HepG2 (cell line): Measurements from ENCODE around the gene DCUN1D4. TPM values are rescaled to one million over a fixed set of nuclear protein-coding genes. Genes with fewer than 3 reads are reported as not detected.

Source experiments
- AHR ChIP-seq: IDR thresholded peaks from 2 replicates; pipeline ENCODE4 v1.6.1; 2018; ENCODE audit warnings: missing genetic modification reagents, missing compliant biosample characterization
- CHD2 ChIP-seq: IDR thresholded peaks from 2 replicates; pipeline ENCODE4 v1.6.1; 2011; ENCODE audit warnings: low read depth, low read length, improper control_type of control experiment
- HDAC6 ChIP-seq: fragments of 200-600 bp; sonication (generic); IDR thresholded peaks from 2 replicates; pipeline ENCODE4 v1.7.0; 2017; ENCODE audit warnings: mild to moderate bottlenecking, antibody characterized with exemption, low read length, low read depth
- SALL1 ChIP-seq: sonication (generic); formaldehyde crosslinking; IDR thresholded peaks from 2 replicates; pipeline ENCODE4 v1.8.0; 2022; ENCODE audit warnings: mild to moderate bottlenecking, missing genetic modification reagents
- ZNF605 ChIP-seq: sonication (generic); formaldehyde crosslinking; IDR thresholded peaks from 2 replicates; pipeline ENCODE4 v1.8.0; 2022; ENCODE audit warnings: mild to moderate bottlenecking, missing genetic modification reagents
- polyA plus RNA-seq, 8 experiments: library from polyadenylated mRNA; depleted of rRNA in 3 of 8; stranded (reverse) in 7 of 8; unstranded in 1 of 8; fragments of >200 nt; fragmentation: Illumina TruSeq in 4 of 8; extraction: Trizol in 4 of 8; gene quantifications; 2 replicates each; pipeline versions ENCODE4 v1.2.1 to v1.2.3, GENCODE V29; 2011 to 2016; ENCODE audit warnings: low read depth in 4 of 8, missing spikeins in 1 of 8, mixed read lengths in 1 of 8; ENCODE audit not compliant: insufficient read depth in 1 of 8
- total RNA-seq, 5 experiments: library from RNA; depleted of rRNA; stranded (reverse); fragments of >200 nt; fragmentation: Illumina TruSeq; extraction: Trizol; gene quantifications; 2 replicates each; pipeline ENCODE4 v1.2.3, GENCODE V29; 2016; ENCODE audit warnings: low read depth in 1 of 5
- TF ChIP-seq, protein P1 (sequence below): sonication (generic); formaldehyde crosslinking; IDR thresholded peaks from 2 replicates; pipeline ENCODE4; 2020; ENCODE audit warnings: missing genetic modification reagents, mild to moderate bottlenecking, borderline replicate concordance
- TF ChIP-seq, protein P2 (sequence below): sonication (generic); formaldehyde crosslinking; IDR thresholded peaks from 2 replicates; pipeline ENCODE4 v1.9.0; 2021; ENCODE audit warnings: missing genetic modification reagents, borderline replicate concordance

The DCUN1D4 gene
- total and polyA plus RNA-seq, 2 of the 13 experiments (the other 11 are each of a cell fraction or from before 2014, with no cell fraction given) = 27.9 to 44.4 TPM

DNA sequence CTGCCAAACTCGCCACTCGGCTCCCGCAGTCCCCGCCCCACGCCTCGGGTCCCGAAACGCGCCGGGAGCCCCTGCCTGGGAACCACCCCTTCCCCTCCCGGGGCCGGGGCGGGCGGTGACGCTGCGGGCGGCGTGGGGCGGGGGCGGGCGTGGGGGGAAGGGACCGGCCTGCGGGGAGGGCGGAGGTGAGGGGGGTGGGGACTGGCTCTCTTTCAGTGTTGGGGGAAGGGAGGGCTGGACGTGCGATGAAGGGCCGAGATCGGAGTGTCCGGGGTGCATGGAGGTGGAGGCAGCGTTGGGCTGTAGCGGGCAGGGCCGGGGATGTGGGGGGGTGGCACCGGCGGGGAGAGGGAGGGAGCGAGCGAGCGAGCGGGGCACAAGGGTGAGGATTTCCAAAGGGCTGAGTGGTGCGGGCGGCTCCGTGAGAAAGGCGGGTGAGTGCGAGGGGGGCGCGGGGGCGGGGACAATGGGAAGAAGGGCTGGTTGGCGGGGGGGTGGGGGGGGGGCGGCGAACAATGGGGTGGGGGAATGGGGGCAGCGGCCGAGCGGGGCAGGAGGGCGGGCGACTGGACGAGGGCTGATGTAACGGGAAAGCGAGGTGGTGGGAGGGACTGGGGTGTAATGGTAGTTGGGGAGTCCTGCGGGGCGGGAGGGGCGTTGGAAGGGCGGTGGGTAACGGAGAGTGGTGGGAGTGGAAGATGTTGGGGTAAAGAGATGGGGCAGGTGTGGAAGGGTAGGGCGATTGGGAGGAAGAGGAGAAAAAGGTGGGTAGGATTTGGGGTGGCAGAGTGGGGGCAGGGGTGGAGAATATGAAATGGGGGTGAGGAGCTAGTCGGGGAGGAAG, 578 bp downstream of the DCUN1D4 start (continued):
- TF ChIP-seq, protein P1, sequence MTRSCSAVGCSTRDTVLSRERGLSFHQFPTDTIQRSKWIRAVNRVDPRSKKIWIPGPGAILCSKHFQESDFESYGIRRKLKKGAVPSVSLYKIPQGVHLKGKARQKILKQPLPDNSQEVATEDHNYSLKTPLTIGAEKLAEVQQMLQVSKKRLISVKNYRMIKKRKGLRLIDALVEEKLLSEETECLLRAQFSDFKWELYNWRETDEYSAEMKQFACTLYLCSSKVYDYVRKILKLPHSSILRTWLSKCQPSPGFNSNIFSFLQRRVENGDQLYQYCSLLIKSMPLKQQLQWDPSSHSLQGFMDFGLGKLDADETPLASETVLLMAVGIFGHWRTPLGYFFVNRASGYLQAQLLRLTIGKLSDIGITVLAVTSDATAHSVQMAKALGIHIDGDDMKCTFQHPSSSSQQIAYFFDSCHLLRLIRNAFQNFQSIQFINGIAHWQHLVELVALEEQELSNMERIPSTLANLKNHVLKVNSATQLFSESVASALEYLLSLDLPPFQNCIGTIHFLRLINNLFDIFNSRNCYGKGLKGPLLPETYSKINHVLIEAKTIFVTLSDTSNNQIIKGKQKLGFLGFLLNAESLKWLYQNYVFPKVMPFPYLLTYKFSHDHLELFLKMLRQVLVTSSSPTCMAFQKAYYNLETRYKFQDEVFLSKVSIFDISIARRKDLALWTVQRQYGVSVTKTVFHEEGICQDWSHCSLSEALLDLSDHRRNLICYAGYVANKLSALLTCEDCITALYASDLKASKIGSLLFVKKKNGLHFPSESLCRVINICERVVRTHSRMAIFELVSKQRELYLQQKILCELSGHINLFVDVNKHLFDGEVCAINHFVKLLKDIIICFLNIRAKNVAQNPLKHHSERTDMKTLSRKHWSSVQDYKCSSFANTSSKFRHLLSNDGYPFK (CRISPR knock-in tag) = no peak
- TF ChIP-seq AHR (no peak), CHD2 (no peak), SALL1 (CRISPR knock-in tag) (no peak), ZNF605 (CRISPR knock-in tag) (no peak), HDAC6 (no peak)
- TF ChIP-seq, protein P2, sequence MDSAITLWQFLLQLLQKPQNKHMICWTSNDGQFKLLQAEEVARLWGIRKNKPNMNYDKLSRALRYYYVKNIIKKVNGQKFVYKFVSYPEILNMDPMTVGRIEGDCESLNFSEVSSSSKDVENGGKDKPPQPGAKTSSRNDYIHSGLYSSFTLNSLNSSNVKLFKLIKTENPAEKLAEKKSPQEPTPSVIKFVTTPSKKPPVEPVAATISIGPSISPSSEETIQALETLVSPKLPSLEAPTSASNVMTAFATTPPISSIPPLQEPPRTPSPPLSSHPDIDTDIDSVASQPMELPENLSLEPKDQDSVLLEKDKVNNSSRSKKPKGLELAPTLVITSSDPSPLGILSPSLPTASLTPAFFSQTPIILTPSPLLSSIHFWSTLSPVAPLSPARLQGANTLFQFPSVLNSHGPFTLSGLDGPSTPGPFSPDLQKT = no peak
- TF ChIP-seq, all 625 proteins: peak for 9
